NCI-H510A (cell line): ENCODE measurements around the gene RPTOR.

Experiments used
- DNase-seq: peaks from one replicate; lab custom pipeline; 2025; lab: John Stamatoyannopoulos, UW

The RPTOR gene

DNA sequence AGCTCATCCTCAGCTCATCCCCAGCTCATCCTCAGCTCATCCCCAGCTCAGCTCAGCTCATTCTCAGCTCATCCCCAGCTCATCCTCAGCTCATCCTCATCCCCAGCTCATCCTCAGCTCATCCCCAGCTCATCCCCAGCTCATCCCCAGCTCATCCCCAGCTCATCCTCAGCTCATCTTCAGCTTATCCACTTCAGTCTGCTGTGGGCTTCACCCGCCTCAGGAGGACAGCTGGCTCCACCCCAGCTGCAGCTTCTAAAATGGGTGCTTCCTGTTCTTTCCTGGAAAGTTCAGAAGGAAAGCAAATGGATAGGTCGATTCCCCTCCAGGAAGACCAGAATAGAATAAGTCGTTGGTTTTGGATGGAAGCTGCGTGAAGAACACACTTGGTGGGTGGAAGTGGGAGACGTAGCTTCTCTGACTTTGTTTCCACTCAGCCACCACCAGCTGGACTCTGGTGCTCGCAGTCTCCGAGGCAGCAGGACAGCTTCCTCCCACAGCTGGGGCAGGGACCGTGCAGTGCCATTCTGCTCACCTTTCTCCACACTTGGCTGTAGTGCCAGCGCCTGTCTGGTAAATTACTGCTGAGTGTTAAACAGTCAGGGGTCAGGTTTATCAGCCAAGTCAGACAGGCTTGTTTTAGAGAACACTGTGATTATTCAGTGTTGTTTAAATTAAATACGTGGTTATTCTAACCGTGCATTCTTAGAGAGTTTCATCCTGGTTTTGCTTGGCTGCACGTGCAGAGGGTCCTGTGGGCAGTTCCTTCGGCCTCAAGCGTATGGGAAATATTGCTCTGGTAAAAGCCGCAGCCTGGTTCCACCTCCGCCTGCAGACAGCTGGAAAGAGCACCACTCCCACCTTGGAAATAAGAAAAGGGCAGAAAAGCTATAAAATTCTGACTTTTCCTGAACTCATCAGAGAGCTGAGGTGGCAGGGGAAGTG is 386.0 kb downstream of the RPTOR start:
- no peak for DNase-seq

DNA sequence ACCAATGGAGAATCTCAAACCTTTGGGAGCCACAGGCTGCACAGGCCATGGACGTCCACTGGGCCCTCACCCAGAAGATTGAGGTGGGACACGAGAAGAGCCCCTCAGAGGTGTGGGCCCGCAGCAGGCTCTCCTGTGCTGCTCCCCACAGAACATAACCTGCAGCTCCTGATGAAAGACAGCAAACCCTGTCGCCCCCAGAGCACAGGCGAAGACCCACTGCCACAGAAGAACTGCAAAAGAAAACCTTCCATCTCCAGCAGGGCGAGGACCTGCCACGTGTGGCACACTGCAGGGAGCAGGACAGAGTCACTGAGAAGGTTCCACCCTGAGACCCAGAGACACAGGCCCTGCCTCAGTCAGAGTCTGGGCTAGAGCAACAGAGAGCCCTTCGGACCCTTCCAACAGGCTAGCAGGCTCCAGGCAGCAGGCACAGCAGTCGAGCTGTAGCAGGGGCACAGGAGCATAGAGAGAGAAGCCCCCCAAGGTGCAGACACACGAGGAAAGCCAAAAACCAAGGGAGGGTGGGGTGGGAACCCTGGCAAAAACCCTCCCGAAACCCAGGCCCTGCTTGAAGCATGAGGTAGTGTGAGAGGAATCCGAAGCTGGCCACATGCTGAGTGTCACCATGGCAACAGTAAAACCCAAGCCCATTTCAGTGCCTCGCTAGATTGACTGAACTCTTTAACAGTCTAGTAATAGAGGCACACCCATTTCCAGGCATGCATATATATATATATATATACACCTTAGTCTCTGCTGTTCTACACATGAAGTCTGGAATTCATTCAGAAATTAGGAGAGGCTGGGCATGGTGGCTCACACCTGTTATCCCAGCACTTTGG is 387.0 kb downstream of the RPTOR start:
- no peak for DNase-seq

DNA sequence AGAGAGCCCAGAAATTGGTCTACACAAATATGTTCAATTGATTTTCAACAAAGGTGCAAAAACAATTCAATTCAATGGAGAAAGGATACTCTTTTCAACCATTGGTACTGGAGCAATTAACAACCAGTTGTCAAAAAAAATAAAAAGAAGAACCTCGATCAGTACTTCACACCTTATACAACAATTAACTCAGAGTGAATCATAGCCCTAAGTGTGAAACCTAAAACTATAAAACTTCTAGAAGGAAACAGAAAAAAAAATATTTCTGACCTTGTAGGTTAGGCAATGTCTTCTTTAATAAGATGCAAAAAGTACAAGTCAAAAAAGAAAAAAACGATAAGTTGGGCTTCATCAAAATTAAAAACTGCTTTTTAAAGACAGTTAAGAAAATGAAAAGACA is 390.9 kb downstream of the RPTOR start:
- no peak for DNase-seq

- DNase-seq = no peak
Observed at GRCh38 chr17:80936218-80936617, 391.6 kb downstream of the RPTOR start.

DNA sequence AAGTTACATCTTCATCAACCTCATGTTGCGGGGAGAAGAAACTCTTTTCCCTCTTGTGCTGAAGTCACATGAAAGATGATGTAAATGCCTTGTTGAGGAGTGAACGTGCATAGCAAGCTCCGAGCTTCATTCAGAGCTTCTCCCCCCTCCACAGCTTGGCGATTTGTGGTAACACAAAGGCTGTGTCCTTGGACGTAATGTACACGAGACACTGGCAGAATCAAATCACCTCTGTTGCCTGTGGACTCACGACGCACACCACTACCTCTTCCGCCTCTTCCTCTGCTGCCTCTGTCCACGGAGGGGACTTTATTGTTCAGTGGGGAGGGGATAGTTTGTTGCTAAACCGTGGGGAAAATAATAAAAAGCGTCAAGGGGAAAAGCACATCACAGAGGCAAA is 392.1 kb downstream of the RPTOR start:
- DNase-seq = no peak

- DNase-seq = no peak
Observed at GRCh38 chr17:80937462-80938381, 393.1 kb downstream of the RPTOR start.

DNA sequence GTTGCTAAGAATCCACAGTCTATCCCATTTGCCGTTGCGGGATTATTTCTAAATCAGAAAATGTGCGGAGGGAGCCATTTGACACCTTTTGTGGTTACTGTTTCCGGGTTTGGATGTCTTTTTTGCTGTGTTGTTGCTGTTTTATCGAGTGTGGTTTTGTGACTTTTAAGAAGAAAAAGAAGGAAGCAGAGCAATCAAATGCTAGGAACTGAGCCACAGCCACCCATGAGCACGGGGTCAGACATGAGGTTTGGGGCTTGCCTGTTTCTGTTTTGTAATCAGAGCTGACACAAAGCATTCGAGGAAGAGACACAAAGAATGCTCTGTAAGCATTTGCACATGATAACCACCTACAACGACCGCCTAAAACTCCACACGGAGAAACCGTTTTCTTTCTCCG is 393.9 kb downstream of the RPTOR start:
- no peak for DNase-seq

GRCh38 chr17:80939151-80940145 is 394.8 kb downstream of the RPTOR start:
- no peak for DNase-seq

DNA sequence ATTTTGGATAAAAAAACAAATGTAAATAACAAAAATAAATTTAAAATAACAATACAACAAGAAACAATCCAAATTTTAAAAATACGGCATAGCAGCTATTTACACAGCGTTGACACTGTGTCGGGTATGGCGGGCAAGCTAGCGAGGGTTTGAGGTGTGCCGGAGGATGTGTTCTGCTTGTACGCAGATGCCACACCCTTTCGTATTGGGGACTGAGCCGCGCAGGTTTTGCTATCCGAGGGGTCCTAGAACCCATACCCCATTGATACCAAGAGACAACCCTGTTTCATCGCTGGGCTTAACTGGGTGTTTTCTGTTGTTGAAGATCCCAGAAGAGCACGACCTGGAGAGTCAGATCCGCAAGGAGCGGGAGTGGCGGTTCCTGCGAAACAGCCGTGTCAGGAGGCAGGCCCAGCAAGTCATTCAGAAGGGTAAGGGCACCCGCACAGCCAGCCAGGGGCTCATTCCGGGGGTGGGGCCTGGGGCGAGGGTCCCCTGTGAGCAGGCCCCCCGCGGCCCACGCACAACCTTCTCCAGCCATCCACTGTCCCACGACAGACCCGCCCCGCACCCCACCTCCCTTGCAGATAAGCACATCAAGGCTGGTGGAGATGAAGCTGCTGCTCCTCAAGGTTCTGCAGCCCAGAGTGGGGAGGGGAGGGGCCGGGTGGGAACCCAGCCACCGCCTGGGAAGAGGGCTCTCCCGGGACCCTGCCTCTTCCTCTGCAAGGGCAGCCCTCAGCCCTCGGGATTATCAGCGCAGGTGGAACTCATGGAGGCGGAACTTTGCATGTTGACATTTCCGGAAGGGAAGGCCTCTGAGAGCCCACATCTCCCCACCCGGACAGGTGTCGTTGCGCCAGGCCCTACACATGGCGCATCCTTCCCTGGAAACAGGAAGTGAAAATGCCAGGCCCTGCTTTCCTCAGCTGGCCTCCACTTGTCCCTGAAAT is 395.8 kb downstream of the RPTOR start:
- peak; percentile 53 for DNase-seq

GRCh38 chr17:80941171-80941570 is 396.5 kb downstream of the RPTOR start:
- DNase-seq = no peak

GRCh38 chr17:80941743-80942422 is 397.2 kb downstream of the RPTOR start:
- DNase-seq = no peak

- DNase-seq = no peak
Observed at GRCh38 chr17:80942423-80943345, 398.0 kb downstream of the RPTOR start.

DNA sequence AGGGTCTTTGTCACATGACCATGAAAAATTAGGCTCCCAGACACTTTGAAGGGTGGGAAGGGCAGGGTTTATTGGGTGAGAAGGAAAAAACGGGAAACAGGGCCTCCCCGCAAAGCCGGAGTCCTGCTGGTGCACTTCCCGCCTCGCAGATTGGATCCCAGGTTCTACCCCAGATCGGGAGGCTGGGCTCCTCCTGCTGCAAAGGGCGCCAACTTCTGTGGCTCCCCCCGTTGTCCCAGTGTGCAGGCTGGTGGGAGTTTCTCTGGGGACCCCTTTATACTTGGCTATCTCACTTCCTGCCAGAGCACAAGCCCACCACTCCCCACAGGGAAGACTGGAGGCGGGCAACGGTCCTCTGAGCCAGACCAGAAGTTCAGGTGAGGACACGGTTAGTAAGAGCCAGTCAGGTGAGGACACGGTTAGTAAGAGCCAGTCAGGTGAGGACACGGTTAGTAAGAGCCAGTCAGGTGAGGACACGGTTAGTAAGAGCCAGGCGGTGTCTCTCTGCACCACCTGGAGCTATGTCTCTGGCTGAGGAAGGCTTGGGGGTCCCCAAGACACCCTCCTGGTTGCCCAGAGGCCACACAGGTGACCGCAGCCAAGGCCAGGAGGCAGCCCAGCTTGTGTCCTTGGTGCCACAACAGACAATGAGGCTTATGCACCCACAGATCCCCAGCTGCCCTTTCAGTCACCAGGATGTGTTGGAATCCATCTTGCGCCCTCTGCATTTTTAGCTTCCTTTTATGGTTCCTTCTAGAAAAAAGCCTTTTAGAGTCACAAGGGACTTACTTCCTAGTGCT is 398.9 kb downstream of the RPTOR start:
- no peak for DNase-seq

DNA sequence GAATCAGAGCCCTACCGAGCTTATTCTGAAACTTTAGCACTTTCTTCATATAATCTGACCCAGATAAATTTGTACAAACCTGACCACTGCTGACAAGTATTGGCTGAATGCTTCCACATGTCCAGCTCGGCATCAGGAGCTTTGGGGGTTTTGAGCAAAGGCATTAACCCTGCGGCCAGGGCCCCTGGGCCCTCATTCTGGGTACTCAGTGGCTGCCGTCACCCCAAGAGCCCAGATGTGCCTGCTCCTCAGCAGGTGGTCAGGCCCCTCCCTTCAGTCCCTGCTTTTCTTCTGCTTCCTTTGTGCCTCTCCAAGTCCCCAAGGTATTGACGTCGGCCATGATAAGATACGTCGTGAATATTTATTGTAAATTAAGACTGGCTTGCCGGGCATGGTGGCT is 399.7 kb downstream of the RPTOR start:
- DNase-seq = no peak

DNA sequence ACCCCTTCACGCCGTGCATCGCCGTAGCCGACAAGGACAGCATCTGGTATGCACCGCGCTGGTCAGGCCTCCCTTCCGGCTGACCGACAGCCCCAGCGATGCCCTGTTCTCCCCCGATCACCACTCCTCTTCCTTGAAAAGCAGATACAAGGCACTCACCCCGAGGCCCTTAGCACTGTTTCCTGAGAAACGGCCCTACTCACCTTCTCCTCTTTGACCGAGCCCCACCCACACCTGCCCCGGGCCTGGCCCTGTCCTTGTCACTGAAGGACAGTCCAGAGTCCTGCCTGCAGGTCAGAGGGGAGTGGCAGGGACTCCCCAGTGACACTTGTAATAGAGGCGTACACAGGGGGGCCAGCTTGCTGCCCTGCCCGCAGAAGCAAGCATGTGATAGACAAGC is 401.1 kb downstream of the RPTOR start:
- DNase-seq = no peak

DNA sequence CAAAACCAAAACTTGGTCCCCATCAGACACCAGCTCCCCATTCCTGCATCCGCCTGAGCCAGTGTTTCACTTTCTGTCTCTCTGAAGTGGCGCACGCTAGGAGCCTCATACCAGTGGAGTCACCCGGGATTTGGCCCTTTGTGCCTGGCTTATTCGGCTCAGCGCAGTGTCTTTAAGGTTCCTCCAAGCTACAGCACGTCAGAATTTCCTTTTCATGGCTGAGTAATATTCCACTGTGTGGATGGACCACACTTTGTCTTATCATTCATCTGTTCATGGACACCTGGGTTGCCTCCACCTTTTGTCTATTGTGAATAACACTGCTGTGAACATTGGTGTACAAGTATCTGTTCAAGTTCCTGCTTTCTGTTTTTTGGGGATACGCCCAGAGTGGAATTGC is 401.8 kb downstream of the RPTOR start:
- DNase-seq = no peak
